Activated naive CD4-positive, alpha-beta T cell treated with anti-CD3 and anti-CD28 coated beads for 36 hours (primary cell): ENCODE data around the gene ASCL4. TPM values are rescaled to one million over a fixed set of nuclear protein-coding genes. Genes with fewer than 3 reads are reported as not detected.

ENCODE experiments used
- CTCF ChIA-PET: fragments of 350-600 bp; sonication (Branson Sonifier 250); formaldehyde crosslinking; loops from one replicate; lab custom pipeline; 2021; ENCODE audit warnings: antibody characterized with exemption; lab: Charles Lee
- DNase-seq: peaks from one replicate; pipeline ENCODE4 v3.0.0-alpha.2; 2020
- H3K27ac Mint-ChIP-seq: one replicate; pipeline ENCODE4 v1.8.0; 2021; ENCODE audit warnings: mild to moderate bottlenecking, mixed read lengths
- H3K27me3 Mint-ChIP-seq: one replicate; pipeline ENCODE4 v1.8.0; 2021; ENCODE audit warnings: low read depth, mixed read lengths
- H3K36me3 Mint-ChIP-seq: one replicate; pipeline ENCODE4 v1.8.0; 2021; ENCODE audit warnings: low read depth, mixed read lengths
- H3K4me1 Mint-ChIP-seq: one replicate; pipeline ENCODE4 v1.8.0; 2021; ENCODE audit warnings: low read depth, mixed read lengths
- H3K4me3 Mint-ChIP-seq: one replicate; pipeline ENCODE4 v1.8.0; 2021; ENCODE audit warnings: mild to moderate bottlenecking, moderate library complexity, mixed read lengths
- H3K9me3 Mint-ChIP-seq: one replicate; pipeline ENCODE4 v1.8.0; 2021; ENCODE audit warnings: mixed read lengths
- intact Hi-C: fragments of 100-400 bp; cut with micrococcal nuclease; formaldehyde crosslinking; loops from one replicate; pipeline ENCODE4 v1.15.1; 2023
- total RNA-seq, 2 experiments: library from RNA; stranded (reverse); gene quantifications; one replicate each; pipeline ENCODE4 v1.2.3, GENCODE V29; 2021

ASCL4 gene
- total RNA-seq, 2 experiments from 2014 or later = not detected

DNA sequence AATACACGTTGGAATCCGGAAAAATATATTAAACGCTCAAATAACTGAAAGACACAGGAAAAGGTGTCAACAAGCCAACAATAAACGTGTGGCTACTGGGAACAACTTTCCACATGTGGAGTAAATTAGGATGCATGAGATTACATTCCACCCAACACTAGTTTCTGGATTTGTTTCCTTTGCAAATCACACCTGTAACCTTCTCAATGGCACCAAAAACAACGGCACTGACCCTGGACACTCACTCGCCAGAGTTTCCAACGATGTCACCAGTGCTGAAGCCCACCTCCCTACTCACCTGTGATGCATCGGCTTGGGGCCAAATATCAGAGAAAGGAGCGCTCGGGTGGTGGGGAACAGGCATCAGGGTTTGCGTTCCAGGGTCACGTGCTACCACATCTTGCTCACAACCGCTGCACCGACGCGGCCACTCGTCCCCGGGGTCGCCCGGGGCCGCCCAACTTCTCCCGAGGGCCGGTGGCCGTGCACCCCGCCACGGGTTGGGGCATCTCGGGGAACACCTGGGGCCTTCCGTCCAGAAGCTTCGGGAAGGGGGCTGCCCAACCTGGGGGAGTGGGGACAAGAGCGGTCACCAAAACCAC is 14.2 kb upstream of the ASCL4 start:
- Mint-ChIP-seq H3K27me3 (no peaks in the 10 kb centered on the region), H3K36me3 (peaks cover 12% of the 10 kb centered on the region), H3K4me3 (peak overlapping the region; percentile 93), H3K27ac (peak overlapping the region; percentile 83), H3K4me1 (peaks cover 24% of the 10 kb centered on the region), H3K9me3 (peaks cover 1% of the 10 kb centered on the region)
- CTCF ChIA-PET = no interaction called here
- intact Hi-C loops = loop anchor here (2.0 to 10.0 kb wide), 4 partner anchors 152 to 1094 kb away; partner anchors contain the start of genes CRY1, ISCU and SSH1
- DNase-seq = peak; percentile 55

DNA sequence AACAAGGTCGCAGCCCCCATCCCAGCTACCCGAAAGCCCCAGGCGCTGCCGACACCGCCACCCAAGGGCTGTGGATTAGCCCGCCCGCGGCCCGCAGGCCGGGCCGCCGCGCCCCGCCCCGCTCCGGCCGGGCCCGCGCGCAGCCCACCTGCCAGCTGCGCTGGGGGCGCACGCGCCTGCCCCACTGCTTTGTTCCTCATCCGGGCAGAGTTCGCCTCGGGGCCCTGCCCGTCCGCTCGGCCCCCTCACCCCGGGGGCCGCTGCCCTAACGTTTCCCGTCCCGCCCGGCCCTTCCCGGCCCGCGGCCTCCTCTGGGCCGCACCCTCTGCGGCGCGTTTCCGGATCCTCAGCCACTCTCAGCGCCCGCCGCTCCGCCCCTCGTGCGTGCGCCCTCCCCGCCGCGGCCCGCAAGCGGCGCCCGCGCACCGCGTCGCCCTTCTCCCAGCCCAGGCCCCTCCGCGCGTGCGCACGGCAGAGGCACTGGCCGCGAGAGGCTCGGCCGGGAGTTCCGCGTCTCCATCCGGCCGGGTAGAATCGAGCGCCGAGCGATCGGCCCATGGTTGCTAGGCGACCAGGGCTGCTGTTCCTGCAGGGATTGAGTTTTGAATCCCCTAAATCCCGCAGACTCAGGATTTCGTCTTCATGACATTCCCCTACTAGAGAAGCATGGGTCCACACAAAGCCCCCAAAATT is 13.5 kb upstream of the ASCL4 start, which contains the start of gene PRDM4:
PRDM4 (minus strand) TSS at position 329 of the 693 bp plus-strand sequence. CDS start 622 bp downstream, outside the sequence.
- H3K27me3 Mint-ChIP-seq = no peaks in the 10 kb centered on the region
- peaks cover 12% of the 10 kb centered on the region for H3K36me3 Mint-ChIP-seq
- CTCF ChIA-PET = interaction anchor here (1.0 kb wide), 1 partner anchor 85 kb away, joined by 3 read pairs; no protein-coding TSS in a partner anchor
- intact Hi-C loops = loop anchor here (1.0 to 10.0 kb wide), 7 partner anchors 76 to 1094 kb away; partner anchors contain the start of genes CRY1, FICD, ISCU and PWP1
- peak; percentile 92 for DNase-seq
- H3K4me3 Mint-ChIP-seq = peak within 1 kb of the TSS; percentile 93
- H3K9me3 Mint-ChIP-seq = peaks cover 1% of the 10 kb centered on the region
- H3K4me1 Mint-ChIP-seq = peaks cover 24% of the 10 kb centered on the region
- peak within 1 kb of the TSS; percentile 83 for H3K27ac Mint-ChIP-seq

DNA sequence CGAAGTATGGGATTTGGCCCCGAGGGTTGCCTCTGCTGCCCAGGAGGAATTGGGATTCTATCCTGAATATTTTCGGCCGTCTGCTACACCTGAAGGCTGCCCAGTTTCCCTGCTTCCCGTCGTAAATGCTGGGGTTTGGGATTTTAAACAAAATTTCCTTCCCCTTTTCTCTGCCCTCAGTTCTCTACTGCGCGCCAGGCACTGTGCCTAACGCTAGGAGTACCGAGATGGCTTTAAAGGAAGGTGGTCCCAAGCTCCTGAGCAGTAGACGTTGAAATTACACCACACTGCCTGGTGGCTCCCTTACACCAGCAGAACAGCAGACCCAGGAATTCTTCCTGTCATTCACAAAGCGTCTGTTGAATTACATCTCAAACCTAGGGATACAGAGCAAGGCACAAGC is 13.0 kb upstream of the ASCL4 start:
- H3K27ac Mint-ChIP-seq = peak overlapping the region; percentile 71
- CTCF ChIA-PET = interaction anchor here (1.0 kb wide), 2 partner anchors 86 to 123 kb away, joined by 3 read pairs; no protein-coding TSS in a partner anchor
- H3K27me3 Mint-ChIP-seq = no peaks in the 10 kb centered on the region
- peak overlapping the region; percentile 77 for H3K4me3 Mint-ChIP-seq
- H3K4me1 Mint-ChIP-seq = peaks cover 24% of the 10 kb centered on the region
- H3K36me3 Mint-ChIP-seq = peaks cover 9% of the 10 kb centered on the region
- intact Hi-C loops = loop anchor here (1.0 to 10.0 kb wide), 7 partner anchors 76 to 1093 kb away; partner anchors contain the start of genes CRY1, FICD, ISCU and PWP1
- H3K9me3 Mint-ChIP-seq = peaks cover 1% of the 10 kb centered on the region
- DNase-seq = no peak

DNA sequence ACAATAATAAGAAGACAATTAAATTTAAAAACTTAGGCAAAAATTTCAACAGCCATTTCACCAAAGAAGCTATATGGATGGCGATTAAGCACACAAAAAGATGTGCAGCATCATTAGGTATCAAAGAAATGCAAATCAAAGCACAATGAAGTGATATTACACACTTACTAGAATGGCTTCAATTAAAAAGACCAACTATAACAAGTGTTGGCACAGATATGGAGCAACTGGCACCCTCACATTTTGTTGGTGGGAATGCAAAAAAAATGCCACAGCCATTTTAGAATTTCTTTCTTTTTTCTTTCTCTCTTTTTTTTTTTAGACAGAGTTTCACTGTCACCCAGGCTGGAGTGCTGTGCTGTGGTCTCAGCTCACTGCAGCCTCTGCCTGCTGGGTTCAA is 11.6 kb upstream of the ASCL4 start:
- CTCF ChIA-PET = interaction anchor here (0.6 to 1.2 kb wide), 4 partner anchors 14 to 1627 kb away, joined by 4 to 5 read pairs (median 4); no protein-coding TSS in a partner anchor

DNA sequence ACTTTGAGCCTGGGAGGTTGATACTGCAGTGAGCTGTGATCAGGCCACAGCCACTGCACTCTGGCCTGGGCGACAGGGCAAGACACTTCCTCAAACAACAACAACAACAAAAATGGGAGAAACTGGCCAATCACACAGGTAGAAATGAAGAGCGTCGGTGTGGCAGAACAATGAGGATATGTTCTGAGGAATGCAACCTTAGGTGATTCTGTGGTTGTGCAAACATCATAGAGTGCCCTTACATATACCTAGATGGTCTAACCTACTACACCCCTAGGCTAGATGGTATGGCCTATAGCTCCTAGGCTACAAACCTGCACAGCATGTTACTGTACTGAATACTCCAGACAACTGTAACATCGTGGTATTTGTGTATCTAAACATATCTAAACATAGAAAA is 9.9 kb upstream of the ASCL4 start:
- peaks cover 1% of the 10 kb centered on the region for H3K9me3 Mint-ChIP-seq
- no peak overlapping the region for H3K4me3 Mint-ChIP-seq
- intact Hi-C loops = loop anchor here (10.0 kb wide), 1 partner anchor 1090 kb away; the partner anchor contains the start of gene SSH1
- no peaks in the 10 kb centered on the region for H3K36me3 Mint-ChIP-seq
- CTCF ChIA-PET = no interaction called here
- no peak for DNase-seq
- peaks cover 9% of the 10 kb centered on the region for H3K4me1 Mint-ChIP-seq
- no peaks in the 10 kb centered on the region for H3K27me3 Mint-ChIP-seq
- no peak overlapping the region for H3K27ac Mint-ChIP-seq

More for the DNA sequence above, 11.6 kb upstream of the ASCL4 start:
- H3K27ac Mint-ChIP-seq = no peak overlapping the region
- intact Hi-C loops = loop anchor here (10.0 kb wide), 1 partner anchor 1092 kb away; the partner anchor contains the start of gene SSH1
- no peaks in the 10 kb centered on the region for H3K27me3 Mint-ChIP-seq
- H3K9me3 Mint-ChIP-seq = peaks cover 1% of the 10 kb centered on the region
- H3K36me3 Mint-ChIP-seq = peaks cover 5% of the 10 kb centered on the region
- no peak overlapping the region for H3K4me3 Mint-ChIP-seq
- peaks cover 21% of the 10 kb centered on the region for H3K4me1 Mint-ChIP-seq
- DNase-seq = no peak

DNA sequence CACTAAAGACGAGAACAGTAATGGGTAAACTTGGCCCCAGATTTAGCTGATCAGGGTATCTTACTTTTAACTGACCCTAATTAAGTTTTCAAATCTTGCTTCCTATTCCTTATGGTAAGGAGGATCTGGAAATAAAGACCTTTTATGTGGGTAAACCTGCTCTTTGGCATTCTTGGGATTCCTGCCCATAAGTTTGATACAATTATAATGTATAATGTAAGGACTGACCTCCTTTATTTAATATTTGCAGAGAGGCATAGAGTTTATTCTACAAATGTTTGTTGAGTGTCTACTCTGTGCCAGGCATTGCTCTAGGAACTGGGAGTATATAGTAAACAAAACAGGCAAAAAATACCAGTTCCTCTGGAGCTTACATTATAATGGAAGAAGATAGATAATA is 9.2 kb upstream of the ASCL4 start:
- CTCF ChIA-PET = no interaction called here
- intact Hi-C loops = loop anchor here (10.0 kb wide), 1 partner anchor 1089 kb away; the partner anchor contains the start of gene SSH1
- Mint-ChIP-seq H3K27me3 (no peaks in the 10 kb centered on the region), H3K27ac (no peak overlapping the region), H3K4me3 (no peak overlapping the region), H3K9me3 (peaks cover 1% of the 10 kb centered on the region), H3K36me3 (no peaks in the 10 kb centered on the region), H3K4me1 (peaks cover 4% of the 10 kb centered on the region)
- no peak for DNase-seq

DNA sequence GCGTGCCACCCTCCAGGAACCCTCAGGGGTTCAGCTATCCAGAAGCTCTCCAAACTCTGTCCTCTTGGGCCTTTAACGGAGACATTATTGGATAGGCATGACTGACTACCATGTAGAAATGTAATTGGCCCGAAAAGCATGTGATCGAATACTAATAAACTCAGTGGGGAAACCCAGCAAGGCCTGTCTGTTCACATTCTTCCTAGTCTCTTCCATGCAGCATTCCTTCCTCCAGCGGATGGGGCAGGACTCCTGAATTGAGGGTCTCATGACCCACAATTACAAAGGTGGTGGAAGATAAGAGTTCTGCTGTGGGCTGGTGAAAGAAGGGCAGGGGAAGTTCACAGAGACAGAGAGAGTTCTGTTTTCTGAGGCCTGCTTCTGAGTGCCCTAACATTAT is 7.0 kb upstream of the ASCL4 start:
- H3K27me3 Mint-ChIP-seq = no peaks in the 10 kb centered on the region
- CTCF ChIA-PET = interaction anchor here (0.6 kb wide), 1 partner anchor 98 kb away, joined by 4 read pairs; no protein-coding TSS in a partner anchor
- H3K36me3 Mint-ChIP-seq = no peaks in the 10 kb centered on the region
- intact Hi-C loops = loop anchor here (10.0 kb wide), 1 partner anchor 1087 kb away; the partner anchor contains the start of gene SSH1
- H3K9me3 Mint-ChIP-seq = peaks cover 1% of the 10 kb centered on the region
- H3K4me1 Mint-ChIP-seq = no peaks in the 10 kb centered on the region
- H3K27ac Mint-ChIP-seq = no peak overlapping the region
- H3K4me3 Mint-ChIP-seq = no peak overlapping the region
- no peak for DNase-seq

DNA sequence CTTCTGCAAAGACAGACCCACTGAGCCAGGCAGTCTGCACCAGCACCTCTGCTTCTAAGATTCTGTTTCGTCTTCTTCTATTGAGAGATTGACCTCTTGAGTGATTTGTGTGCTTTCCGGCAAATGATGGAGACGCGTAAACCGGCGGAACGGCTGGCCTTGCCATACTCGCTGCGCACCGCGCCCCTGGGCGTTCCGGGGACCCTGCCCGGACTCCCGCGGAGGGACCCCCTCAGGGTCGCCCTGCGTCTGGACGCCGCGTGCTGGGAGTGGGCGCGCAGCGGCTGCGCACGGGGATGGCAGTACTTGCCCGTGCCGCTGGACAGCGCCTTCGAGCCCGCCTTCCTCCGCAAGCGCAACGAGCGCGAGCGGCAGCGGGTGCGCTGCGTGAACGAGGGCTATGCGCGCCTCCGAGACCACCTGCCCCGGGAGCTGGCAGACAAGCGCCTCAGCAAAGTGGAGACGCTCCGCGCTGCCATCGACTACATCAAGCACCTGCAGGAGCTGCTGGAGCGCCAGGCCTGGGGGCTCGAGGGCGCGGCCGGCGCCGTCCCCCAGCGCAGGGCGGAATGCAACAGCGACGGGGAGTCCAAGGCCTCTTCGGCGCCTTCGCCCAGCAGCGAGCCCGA is 703 bp downstream of the ASCL4 start:
- CTCF ChIA-PET = no interaction called here
- Mint-ChIP-seq H3K27ac (no peak overlapping the region), H3K9me3 (no peaks in the 10 kb centered on the region), H3K27me3 (peaks cover 51% of the 10 kb centered on the region), H3K4me1 (peaks cover 13% of the 10 kb centered on the region), H3K4me3 (no peak overlapping the region), H3K36me3 (no peaks in the 10 kb centered on the region)
- DNase-seq = peak; percentile 8
- intact Hi-C loops = no loop called here

DNA sequence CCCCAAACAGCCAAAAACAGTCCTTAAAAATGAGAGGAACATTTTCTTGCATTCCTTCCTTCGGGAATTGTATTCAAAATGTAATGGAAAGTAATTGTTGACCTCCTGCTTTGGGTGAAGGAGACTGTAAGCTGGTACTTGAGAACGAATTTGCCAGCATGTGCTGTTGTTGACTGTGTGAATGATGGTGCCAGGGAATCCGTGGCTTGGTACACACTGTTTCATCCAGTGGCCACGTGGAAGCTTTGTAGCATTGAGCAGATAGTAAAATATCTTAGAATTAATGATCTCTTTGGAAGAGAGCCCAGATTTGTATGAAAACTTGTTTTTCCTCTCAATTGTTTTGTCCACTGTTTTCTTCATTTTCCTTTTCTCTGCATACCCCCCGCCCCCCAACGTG is 1.7 kb downstream of the ASCL4 start:
- Mint-ChIP-seq H3K9me3 (no peaks in the 10 kb centered on the region), H3K4me3 (no peak overlapping the region), H3K36me3 (no peaks in the 10 kb centered on the region), H3K4me1 (peaks cover 13% of the 10 kb centered on the region), H3K27ac (no peak overlapping the region), H3K27me3 (peaks cover 51% of the 10 kb centered on the region)
- CTCF ChIA-PET = interaction anchor here (0.6 to 1.0 kb wide), 4 partner anchors 13 to 1471 kb away, joined by 3 to 7 read pairs (median 4); no protein-coding TSS in a partner anchor
- intact Hi-C loops = no loop called here
- no peak for DNase-seq

DNA sequence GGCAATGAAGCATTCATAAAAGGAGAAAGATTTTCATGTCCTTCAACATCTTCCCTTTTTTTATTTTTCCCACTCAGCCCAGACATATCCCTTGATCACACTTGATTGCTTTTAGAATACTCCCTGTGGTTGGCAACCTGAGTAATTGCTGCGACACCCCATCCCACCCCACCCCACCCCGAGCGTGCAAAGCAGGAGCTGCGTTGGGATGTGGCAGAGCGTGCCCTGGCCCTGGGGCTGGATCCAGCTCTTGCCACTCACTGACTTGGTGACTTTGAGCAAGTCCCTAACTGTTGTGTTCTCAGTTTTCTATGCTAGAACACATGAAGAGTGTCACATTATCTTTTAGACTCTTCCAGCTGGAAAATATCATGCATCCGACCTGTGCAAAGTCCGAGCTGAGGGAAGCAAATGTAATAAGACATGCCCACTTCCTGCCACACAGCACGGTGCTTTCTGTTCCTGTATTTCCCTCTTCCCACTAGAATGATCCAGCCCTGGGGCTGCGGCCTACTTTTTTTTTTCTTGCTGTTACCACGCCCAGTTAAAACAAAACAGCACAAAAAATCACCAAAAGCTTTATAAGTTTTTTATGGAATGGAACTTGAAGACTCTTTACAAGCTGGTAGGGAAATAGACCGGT is 4.0 kb downstream of the ASCL4 start:
- Mint-ChIP-seq H3K36me3 (no peaks in the 10 kb centered on the region), H3K27me3 (peaks cover 45% of the 10 kb centered on the region), H3K4me1 (peaks cover 13% of the 10 kb centered on the region), H3K9me3 (no peaks in the 10 kb centered on the region), H3K4me3 (no peak overlapping the region), H3K27ac (no peak overlapping the region)
- no peak for DNase-seq
- intact Hi-C loops = no loop called here
- CTCF ChIA-PET = no interaction called here

DNA sequence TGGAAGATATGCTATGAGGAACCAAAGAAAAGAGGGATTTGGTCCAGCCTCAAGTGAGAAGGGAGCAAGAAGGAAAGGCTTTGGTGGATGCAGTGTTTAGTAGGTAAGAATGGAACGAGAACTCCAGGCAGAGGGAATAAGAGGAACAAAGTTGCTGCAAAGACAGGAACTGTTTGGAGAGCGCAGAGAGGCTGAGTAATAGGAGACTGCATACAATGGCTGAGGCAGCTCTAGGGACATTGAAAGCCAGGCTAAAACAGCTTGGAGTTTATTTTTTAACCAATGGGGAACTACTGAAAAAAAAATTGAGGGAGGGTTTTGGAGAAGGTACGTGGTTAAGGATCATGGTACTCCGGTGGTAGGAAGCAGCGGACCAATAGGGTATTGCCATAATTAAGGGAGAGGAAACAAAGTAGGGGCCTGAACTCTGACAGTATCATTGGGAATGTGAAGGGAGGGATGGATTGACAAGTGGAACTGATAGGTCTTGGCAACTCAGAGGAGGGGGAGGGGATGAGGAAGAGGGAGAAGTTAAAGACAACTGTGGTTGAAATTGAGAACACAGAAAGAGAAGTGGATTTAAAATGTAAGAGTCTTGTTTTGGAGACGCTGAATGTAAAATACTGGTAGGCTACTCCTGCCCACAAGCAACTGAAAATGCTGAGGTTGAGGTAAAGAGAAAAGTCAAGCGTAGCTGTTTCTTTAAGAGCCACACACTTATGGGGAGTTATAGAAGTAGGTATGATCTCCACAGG is 4.8 kb downstream of the ASCL4 start:
- Mint-ChIP-seq H3K4me1 (peaks cover 8% of the 10 kb centered on the region), H3K27ac (no peak overlapping the region), H3K9me3 (no peaks in the 10 kb centered on the region), H3K36me3 (no peaks in the 10 kb centered on the region), H3K4me3 (no peak overlapping the region), H3K27me3 (peaks cover 39% of the 10 kb centered on the region)
- intact Hi-C loops = no loop called here
- CTCF ChIA-PET = no interaction called here
- no peak for DNase-seq
